Trophoblast cell (in vitro differentiated cells and primary cell): Measurements from ENCODE around the gene STX16.

ENCODE experiments used
- DNase-seq, 2 donors: peaks; one replicate each; pipeline ENCODE4 v3.0.0-alpha.2; 2016
- H2AFZ ChIP-seq: 2 replicates; pipeline ENCODE4 v1.6.1; 2013; ENCODE audit warnings: low read length, moderate library complexity, mild to moderate bottlenecking; ENCODE audit not compliant: insufficient read depth, poor library complexity
- H2AK5ac ChIP-seq: 2 replicates; pipeline ENCODE4 v1.6.1; 2013; ENCODE audit warnings: mild to moderate bottlenecking, low read length
- H2BK120ac ChIP-seq: 2 replicates; pipeline ENCODE4 v1.6.1; 2013; ENCODE audit warnings: low read length, mild to moderate bottlenecking, moderate library complexity; ENCODE audit not compliant: insufficient read depth, poor library complexity
- H2BK12ac ChIP-seq: 2 replicates; pipeline ENCODE4 v1.6.1; 2013; ENCODE audit warnings: mild to moderate bottlenecking, low read length, moderate library complexity
- H2BK5ac ChIP-seq: 2 replicates; pipeline ENCODE4 v1.6.1; 2013; ENCODE audit warnings: low read length, low read depth, moderate library complexity, mild to moderate bottlenecking; ENCODE audit not compliant: poor library complexity
- H3K14ac ChIP-seq: 2 replicates; pipeline ENCODE4 v1.6.1; 2013; ENCODE audit warnings: mild to moderate bottlenecking, low read length
- H3K18ac ChIP-seq: 2 replicates; pipeline ENCODE4 v1.6.1; 2013; ENCODE audit warnings: mild to moderate bottlenecking, low read length
- H3K23ac ChIP-seq: 2 replicates; pipeline ENCODE4 v1.6.1; 2013; ENCODE audit warnings: low read length
- H3K27ac ChIP-seq: 2 replicates; pipeline ENCODE4 v1.5.1; 2013; ENCODE audit warnings: low read depth, mild to moderate bottlenecking, inconsistent platforms, low read length, moderate library complexity
- H3K27me3 ChIP-seq: 2 replicates; pipeline ENCODE4 v1.6.1; 2013; ENCODE audit warnings: inconsistent platforms, mild to moderate bottlenecking, low read length, moderate library complexity; ENCODE audit not compliant: insufficient read depth
- H3K36me3 ChIP-seq, 2 experiments: 1 replicate in 1 of 2; 2 replicates in 1 of 2; pipeline ENCODE4 v1.6.1; 2013; ENCODE audit warnings: low read length in 2 of 2, mild to moderate bottlenecking in 2 of 2, moderate library complexity in 1 of 2; ENCODE audit not compliant: insufficient read depth in 2 of 2, control insufficient read depth in 1 of 2
- H3K4ac ChIP-seq: 2 replicates; pipeline ENCODE4 v1.6.1; 2013; ENCODE audit warnings: low read depth, mild to moderate bottlenecking, low read length, moderate library complexity
- H3K4me1 ChIP-seq, 2 experiments: 1 replicate in 1 of 2; 2 replicates in 1 of 2; pipeline ENCODE4 v1.6.1; 2013; ENCODE audit warnings: low read length in 2 of 2, mild to moderate bottlenecking in 2 of 2, moderate library complexity in 1 of 2; ENCODE audit not compliant: insufficient read depth in 2 of 2, control insufficient read depth in 1 of 2
- H3K4me2 ChIP-seq: 2 replicates; pipeline ENCODE4 v1.6.1; 2013; ENCODE audit warnings: inconsistent platforms, mild to moderate bottlenecking, low read length, moderate library complexity
- H3K4me3 ChIP-seq: 2 replicates; pipeline ENCODE4 v1.5.1; 2013; ENCODE audit warnings: mild to moderate bottlenecking, low read depth, low read length, inconsistent platforms
- H3K79me1 ChIP-seq: one replicate; pipeline ENCODE4 v1.6.1; 2013; ENCODE audit warnings: low read length
- H3K79me2 ChIP-seq: 2 replicates; pipeline ENCODE4 v1.6.1; 2013; ENCODE audit warnings: low read length, mild to moderate bottlenecking; ENCODE audit not compliant: control insufficient read depth, insufficient read depth, poor library complexity
- H3K9ac ChIP-seq: 2 replicates; pipeline ENCODE4 v1.6.1; 2013; ENCODE audit warnings: mild to moderate bottlenecking, low read length
- H3K9me3 ChIP-seq: 2 replicates; pipeline ENCODE4 v1.6.1; 2013; ENCODE audit warnings: low read depth, mild to moderate bottlenecking, control low read depth, inconsistent platforms, low read length; ENCODE audit not compliant: insufficient read depth
- H4K12ac ChIP-seq: 2 replicates; pipeline ENCODE4 v1.6.1; 2013; ENCODE audit warnings: low read depth, mild to moderate bottlenecking, low read length, moderate library complexity
- H4K8ac ChIP-seq: 2 replicates; pipeline ENCODE4 v1.6.1; 2013; ENCODE audit warnings: low read depth, mild to moderate bottlenecking, low read length, moderate library complexity
- H4K91ac ChIP-seq: one replicate; pipeline ENCODE4 v1.6.1; 2013; ENCODE audit warnings: low read depth, mild to moderate bottlenecking, low read length, moderate library complexity
- WGBS: extraction: QIAGEN DNeasy Blood & Tissue Kit; methylation state at CpG from one replicate; pipeline ENCODE4 v1.1.7; 2013; ENCODE audit warnings: missing lambda C conversion rate; ENCODE audit not compliant: insufficient read length, insufficient coverage; ENCODE audit errors: extremely low coverage; 5-methylcytosine and 5-hydroxymethylcytosine counted together

The STX16 gene

DNA sequence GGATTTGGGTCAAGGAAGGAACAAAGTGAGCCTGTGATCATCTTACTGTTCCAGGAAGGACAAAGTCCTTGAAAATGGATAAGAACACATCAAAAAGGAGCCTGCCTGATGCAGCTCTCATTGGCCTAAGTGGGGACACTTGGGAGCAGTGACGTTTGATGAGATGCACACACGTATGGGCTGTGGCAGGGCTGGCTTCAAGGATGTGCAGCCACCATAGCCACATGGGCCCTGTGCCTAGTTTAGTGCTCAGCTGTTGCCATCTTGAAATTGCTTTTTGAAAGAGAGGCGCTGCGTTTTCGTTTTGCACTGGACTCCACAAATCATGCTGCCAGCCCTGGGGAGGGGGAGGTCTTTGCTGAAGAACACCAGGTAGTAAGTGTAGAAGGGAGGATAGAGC is 34.9 kb downstream of the STX16 start:
- Histone ChIP-seq H3K79me1 (no peaks in the 10 kb centered on the region), H3K18ac (no peak overlapping the region), H4K12ac (no peak overlapping the region), H3K27ac (no peak overlapping the region), H3K4ac (no peak overlapping the region), H2BK12ac (no peak overlapping the region), H2AK5ac (no peak overlapping the region), H2BK5ac (no peak overlapping the region), H2AFZ (no peak overlapping the region), H3K9ac (no peak overlapping the region), H4K8ac (no peak overlapping the region), H3K79me2 (no peaks in the 10 kb centered on the region), H4K91ac (no peak overlapping the region), H3K27me3 (no peaks in the 10 kb centered on the region), H3K4me2 (no peak overlapping the region), H3K4me1 (no peaks in the 10 kb centered on the region), H3K14ac (no peak overlapping the region), H3K9me3 (no peaks in the 10 kb centered on the region), H3K4me3 (no peak overlapping the region), H3K23ac (no peak overlapping the region), H2BK120ac (no peak overlapping the region), H3K36me3 (no peaks in the 10 kb centered on the region)
- no peak for DNase-seq
- no CpG with 5 or more reads among the region's 5 CpGs for WGBS

DNA sequence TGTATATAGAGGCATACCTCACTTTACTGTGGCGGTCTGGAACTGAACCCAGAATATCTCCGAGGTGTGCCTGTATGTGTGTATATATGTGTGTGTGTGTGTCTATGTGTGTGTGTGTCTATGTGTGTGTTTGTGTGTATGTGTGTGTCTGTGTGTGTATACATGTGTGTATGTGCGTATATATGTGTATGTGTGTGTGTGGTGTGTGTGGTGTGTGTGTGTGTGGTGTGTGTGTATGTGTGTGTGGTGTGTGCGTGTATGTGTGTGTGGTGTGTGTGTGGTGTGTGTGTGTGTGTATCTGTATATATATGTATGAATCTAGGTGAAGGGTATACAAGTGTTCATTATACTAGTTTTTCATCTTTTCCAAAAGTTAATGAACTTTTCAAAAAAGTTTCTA is 37.3 kb downstream of the STX16 start:
- H3K36me3 ChIP-seq, result no peaks in the 10 kb centered on the region
- no peak overlapping the region for H3K9ac ChIP-seq
- H3K4me3 ChIP-seq, result no peak overlapping the region
- no peak overlapping the region for H3K4me2 ChIP-seq
- H2BK12ac ChIP-seq, result no peak overlapping the region
- no peak overlapping the region for H3K4ac ChIP-seq
- H2AFZ ChIP-seq, result no peak overlapping the region
- no peak overlapping the region for H4K91ac ChIP-seq
- no peak overlapping the region for H3K14ac ChIP-seq
- no peaks in the 10 kb centered on the region for H3K27me3 ChIP-seq
- H2AK5ac ChIP-seq, result no peak overlapping the region
- no peak overlapping the region for H3K18ac ChIP-seq
- H3K23ac ChIP-seq, result no peak overlapping the region
- H3K4me1 ChIP-seq, result peaks cover 4 to 7% of the 10 kb centered on the region in 2 experiments
- DNase-seq, result no peak
- no CpG with 5 or more reads among the region's 4 CpGs for WGBS
- H3K9me3 ChIP-seq, result no peaks in the 10 kb centered on the region
- H3K79me2 ChIP-seq, result peaks cover 2% of the 10 kb centered on the region
- H4K12ac ChIP-seq, result no peak overlapping the region
- H3K79me1 ChIP-seq, result peaks cover 9% of the 10 kb centered on the region
- no peak overlapping the region for H3K27ac ChIP-seq
- H2BK5ac ChIP-seq, result no peak overlapping the region
- no peak overlapping the region for H2BK120ac ChIP-seq
- H4K8ac ChIP-seq, result no peak overlapping the region

DNA sequence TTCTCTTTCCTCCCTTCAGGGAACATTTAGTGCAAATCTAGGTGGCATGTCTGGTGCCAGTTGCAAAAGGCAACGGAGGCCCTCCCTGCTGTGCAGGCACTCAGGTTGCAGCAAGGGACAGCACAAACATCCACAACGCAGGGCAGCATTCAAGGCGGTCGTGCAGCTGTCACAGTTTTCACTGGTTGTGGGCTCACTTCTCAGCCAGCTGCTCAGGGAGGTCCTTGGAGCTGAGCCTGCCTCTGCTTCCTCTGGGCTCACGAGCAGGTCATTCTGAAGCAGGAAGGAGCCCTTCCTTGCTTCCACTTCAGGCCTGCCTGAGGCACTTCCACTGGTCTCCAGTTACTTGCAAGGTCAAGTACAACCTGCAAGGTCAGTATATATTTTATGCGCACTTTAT is 37.8 kb downstream of the STX16 start:
- Histone ChIP-seq H3K9me3 (no peaks in the 10 kb centered on the region), H3K79me1 (peaks cover 9% of the 10 kb centered on the region), H2AFZ (no peak overlapping the region), H2BK12ac (no peak overlapping the region), H4K91ac (no peak overlapping the region), H3K36me3 (no peaks in the 10 kb centered on the region), H3K4me2 (no peak overlapping the region), H3K9ac (no peak overlapping the region), H3K4me1 (peaks cover 8 to 12% of the 10 kb centered on the region in 2 experiments), H3K23ac (peak overlapping the region; percentile 48), H2AK5ac (no peak overlapping the region), H4K8ac (no peak overlapping the region), H4K12ac (no peak overlapping the region), H2BK5ac (no peak overlapping the region), H3K14ac (no peak overlapping the region), H3K27me3 (no peaks in the 10 kb centered on the region), H2BK120ac (no peak overlapping the region), H3K4me3 (no peak overlapping the region), H3K27ac (no peak overlapping the region), H3K4ac (no peak overlapping the region), H3K79me2 (peaks cover 2% of the 10 kb centered on the region), H3K18ac (no peak overlapping the region)
- no peak for DNase-seq
- WGBS, result no CpG with 5 or more reads among the region's 6 CpGs

DNA sequence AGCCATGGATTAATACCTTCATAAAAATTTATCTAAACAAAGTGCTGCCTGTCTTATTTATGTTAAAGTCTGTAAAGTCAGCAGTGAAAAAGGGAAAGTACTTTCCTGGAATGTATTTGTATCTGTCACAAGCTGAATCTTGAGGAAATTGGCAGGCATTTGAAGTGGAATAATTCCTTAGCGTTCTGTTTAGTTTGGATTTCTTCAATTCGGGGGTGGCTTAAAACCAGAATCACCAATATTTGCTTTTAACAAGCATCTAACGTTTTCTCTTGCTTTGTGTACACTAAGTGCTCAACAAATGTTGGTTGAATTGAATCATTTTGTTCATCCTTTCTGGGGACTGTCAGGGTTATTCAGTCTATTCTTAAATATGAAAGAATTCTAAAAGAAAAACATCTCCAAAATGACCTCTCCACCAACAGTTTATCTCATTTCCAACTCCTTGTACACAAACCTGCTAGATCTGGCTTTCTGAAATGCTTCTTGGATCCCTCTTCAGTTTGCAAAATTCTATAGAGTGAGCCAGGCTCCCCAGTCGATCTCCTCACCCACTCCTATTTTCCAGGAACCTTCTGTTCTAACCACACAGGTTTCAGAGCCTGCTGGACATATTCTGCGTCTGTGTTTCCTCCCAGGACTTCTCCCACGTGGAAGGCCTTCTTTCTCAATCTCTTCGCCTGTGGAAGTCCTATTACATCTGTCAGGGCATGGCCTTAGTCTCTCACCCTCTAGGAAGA is 39.5 kb downstream of the STX16 start:
- H3K14ac ChIP-seq, result no peak overlapping the region
- no peak overlapping the region for H2BK120ac ChIP-seq
- no CpG with 5 or more reads among the region's 7 CpGs for WGBS
- peaks cover 2% of the 10 kb centered on the region for H3K79me2 ChIP-seq
- no peak overlapping the region for H3K23ac ChIP-seq
- H3K9me3 ChIP-seq, result peaks cover 5% of the 10 kb centered on the region
- H2BK12ac ChIP-seq, result no peak overlapping the region
- no peak for DNase-seq
- H4K91ac ChIP-seq, result no peak overlapping the region
- no peaks in the 10 kb centered on the region for H3K27me3 ChIP-seq
- no peak overlapping the region for H3K4me3 ChIP-seq
- H3K9ac ChIP-seq, result no peak overlapping the region
- peaks cover 9 to 12% of the 10 kb centered on the region in 2 experiments for H3K4me1 ChIP-seq
- no peak overlapping the region for H4K12ac ChIP-seq
- no peak overlapping the region for H2AFZ ChIP-seq
- no peak overlapping the region for H3K4me2 ChIP-seq
- H4K8ac ChIP-seq, result no peak overlapping the region
- no peak overlapping the region for H3K18ac ChIP-seq
- peaks cover 0 to 5% of the 10 kb centered on the region in 2 experiments for H3K36me3 ChIP-seq
- no peak overlapping the region for H3K4ac ChIP-seq
- no peak overlapping the region for H2BK5ac ChIP-seq
- H2AK5ac ChIP-seq, result no peak overlapping the region
- H3K27ac ChIP-seq, result no peak overlapping the region
- H3K79me1 ChIP-seq, result peaks cover 9% of the 10 kb centered on the region
